GM12878 (cell line): ENCODE data around the gene STKLD1. TPM values are rescaled to one million over a fixed set of nuclear protein-coding genes. Genes with fewer than 3 reads are reported as not detected.

Experiments
- ATAC-seq: fragments of 200-7000 bp; cut with Tn5 transposase; 3 replicates; pipeline ENCODE4 v1.9.1; 2020; ENCODE audit warnings: mild to moderate bottlenecking, moderate library complexity
- BruUV-seq: library from RNA; stranded (reverse); fragments of 400-500 nt; replicated peaks from 2 replicates; lab custom pipeline; 2021; lab: Mats Ljungman, UMichigan
- CTCF ChIA-PET: fragments of 300-600 bp; sonication (Branson Sonifier 250); formaldehyde crosslinking; extraction: SDS; loops from one replicate; lab custom pipeline; 2021; ENCODE audit warnings: inconsistent platforms; lab: Yijun Ruan, JAX
- POLR2A ChIA-PET: fragments of 350-600 bp; formaldehyde crosslinking; extraction: SDS; loops from one replicate; lab custom pipeline; 2021; ENCODE audit warnings: inconsistent platforms; lab: Charles Lee
- RAD21 ChIA-PET: fragments of 300-600 bp; sonication (Branson Sonifier 250); formaldehyde crosslinking; loops from one replicate; lab custom pipeline; 2023; ENCODE audit warnings: antibody characterized with exemption; ENCODE audit not compliant: unreplicated experiment; lab: Charles Lee
- SMC1A ChIA-PET: fragments of 300-600 bp; sonication (Branson Sonifier 250); formaldehyde crosslinking; loops from one replicate; lab custom pipeline; 2023; ENCODE audit not compliant: unreplicated experiment, uncharacterized antibody; lab: Charles Lee
- DNase-seq: peaks from one replicate; pipeline ENCODE4 v3.0.0-alpha.2; 2011; ENCODE audit warnings: low read depth, low spot score
- FAIRE-seq: peaks from 3 replicates; lab custom pipeline; 2011; peaks lifted over from hg19 to GRCh38; lab: Jason Lieb, UNC
- H2AFZ ChIP-seq: 2 replicates; pipeline ENCODE4 v1.6.0; 2011; ENCODE audit warnings: low read depth, low read length, control low read depth; ENCODE audit not compliant: control insufficient read depth
- H3K27ac ChIP-seq: 2 replicates; pipeline ENCODE4 v1.5.1; 2011; ENCODE audit warnings: control low read depth; ENCODE audit not compliant: control insufficient read depth, insufficient read depth
- H3K27me3 ChIP-seq, 2 experiments: replicated peaks in 1 of 2; 2 replicates each; pipeline versions ENCODE4 v1.6.0 to v1.6.1; 2011; ENCODE audit warnings: low read length in 1 of 2; ENCODE audit not compliant: control insufficient read depth in 2 of 2, insufficient read depth in 2 of 2
- H3K36me3 ChIP-seq, 2 experiments: 2 replicates each; pipeline ENCODE4 v1.5.1; 2011; ENCODE audit warnings: low read length in 1 of 2; ENCODE audit not compliant: control insufficient read depth in 2 of 2, insufficient read depth in 2 of 2
- H3K4me1 ChIP-seq: 2 replicates; pipeline ENCODE4 v1.6.1; 2011; ENCODE audit warnings: mild to moderate bottlenecking, low read length, moderate library complexity, mixed read lengths; ENCODE audit not compliant: control insufficient read depth, insufficient read depth
- H3K4me2 ChIP-seq: 2 replicates; pipeline ENCODE4 v1.6.0; 2011; ENCODE audit warnings: control low read depth; ENCODE audit not compliant: control insufficient read depth, insufficient read depth
- H3K4me3 ChIP-seq: fragments of 200-600 bp; sonication (generic); 2 replicates; pipeline ENCODE4 v1.5.1; 2016
- H3K79me2 ChIP-seq: 2 replicates; pipeline ENCODE4 v1.6.0; 2011; ENCODE audit warnings: low read length; ENCODE audit not compliant: control insufficient read depth, insufficient read depth
- H3K9ac ChIP-seq: 2 replicates; pipeline ENCODE4 v1.8.0; 2011; ENCODE audit warnings: low read length, control low read depth, mixed read lengths; ENCODE audit not compliant: control insufficient read depth, insufficient read depth
- H3K9me3 ChIP-seq: replicated peaks from 3 replicates; pipeline ENCODE4 v1.5.1; 2011; ENCODE audit warnings: mild to moderate bottlenecking, low read length; ENCODE audit not compliant: control insufficient read depth, insufficient read depth
- H4K20me1 ChIP-seq: 2 replicates; pipeline ENCODE4 v1.6.0; 2011; ENCODE audit not compliant: control insufficient read depth, insufficient read depth
- ATF2 ChIP-seq: IDR thresholded peaks from 2 replicates; pipeline ENCODE4 v1.6.1; 2012; ENCODE audit warnings: low read length, inconsistent platforms
- CEBPB ChIP-seq, 2 experiments: fragments of 150-350 bp in 1 of 2; IDR thresholded peaks; 2 replicates each; pipeline ENCODE4 v1.6.1; 2012 to 2014; ENCODE audit warnings: low read depth in 2 of 2, low read length in 2 of 2, borderline replicate concordance in 1 of 2, inconsistent platforms in 1 of 2
- HDAC6 ChIP-seq: fragments of 200-600 bp; sonication (generic); IDR thresholded peaks from one replicate; pipeline ENCODE4 v1.8.0; 2017; ENCODE audit warnings: antibody characterized with exemption; ENCODE audit not compliant: unreplicated experiment
- MLLT1 ChIP-seq: fragments of 450-650 bp; IDR thresholded peaks from 2 replicates; pipeline ENCODE4 v1.6.1; 2016; ENCODE audit warnings: mild to moderate bottlenecking
- MTA2 ChIP-seq: fragments of 450-650 bp; IDR thresholded peaks from 2 replicates; pipeline ENCODE4 v1.6.1; 2016; ENCODE audit warnings: low read depth, mild to moderate bottlenecking, moderate library complexity
- PBX3 ChIP-seq: IDR thresholded peaks from 2 replicates; pipeline ENCODE4 v1.6.1; 2011; ENCODE audit warnings: mild to moderate bottlenecking, low read depth, low read length, moderate library complexity; ENCODE audit not compliant: insufficient replicate concordance
- PKNOX1 ChIP-seq: fragments of 450-650 bp; IDR thresholded peaks from 2 replicates; pipeline ENCODE4 v1.6.1; 2016; ENCODE audit warnings: mild to moderate bottlenecking
- SMAD5 ChIP-seq: IDR thresholded peaks from 2 replicates; pipeline ENCODE4 v1.6.1; 2016; ENCODE audit warnings: antibody characterized with exemption, low read depth
- USF2 ChIP-seq: IDR thresholded peaks from 2 replicates; pipeline ENCODE4 v1.6.1; 2011; ENCODE audit warnings: low read depth, low read length, improper control_type of control experiment, borderline replicate concordance
- YBX1 ChIP-seq: fragments of 450-650 bp; IDR thresholded peaks from 2 replicates; pipeline ENCODE4 v1.6.1; 2016; ENCODE audit warnings: antibody characterized with exemption
- ZBED1 ChIP-seq: IDR thresholded peaks from 2 replicates; pipeline ENCODE4 v1.6.1; 2016; ENCODE audit warnings: borderline replicate concordance
- ZNF274 ChIP-seq: IDR thresholded peaks from one replicate; pipeline ENCODE4 v1.8.0; 2011; ENCODE audit not compliant: insufficient read length, insufficient read depth
- ZNF384 ChIP-seq: IDR thresholded peaks from 2 replicates; pipeline ENCODE4 v1.6.1; 2012; ENCODE audit warnings: low read depth, mild to moderate bottlenecking, low read length, improper control_type of control experiment, borderline replicate concordance
- ZNF687 ChIP-seq: fragments of 450-650 bp; IDR thresholded peaks from 2 replicates; pipeline ENCODE4 v1.6.1; 2017; ENCODE audit warnings: mild to moderate bottlenecking, moderate library complexity
- WGBS: methylation state at CpG from one replicate; pipeline ENCODE4 v1.1.6; 2016; ENCODE audit warnings: low lambda C conversion rate; ENCODE audit not compliant: insufficient replicate concordance, insufficient coverage; ENCODE audit errors: missing lambda C conversion rate; 5-methylcytosine and 5-hydroxymethylcytosine counted together
- in situ Hi-C: fragments of 300-500 bp; cut with MboI; formaldehyde crosslinking; loops from 9 replicates; pipeline ENCODE4 v1.14.3; 2018; ENCODE audit warnings: mixed read lengths
- intact Hi-C: fragments of 100-400 bp; cut with micrococcal nuclease; formaldehyde crosslinking; loops from one replicate; pipeline ENCODE4 v1.14.2; 2022; ENCODE audit not compliant: unreplicated experiment
- polyA plus RNA-seq, 11 experiments: library from polyadenylated mRNA; depleted of rRNA in 4 of 11; unstranded in 6 of 11; stranded (reverse) in 5 of 11; fragments of >200 nt; fragmentation: Nextera tagmentation in 4 of 11; fragmentation: Illumina TruSeq in 1 of 11; extraction: Ambion mirVana in 4 of 11; extraction: Trizol in 1 of 11; gene quantifications; 1 replicate in 1 of 11; 2 replicates in 10 of 11; pipeline versions ENCODE4 v1.2.1 to v1.2.3, GENCODE V29; 2011 to 2016; ENCODE audit warnings: inconsistent platforms in 2 of 11, missing spikeins in 2 of 11, low read depth in 1 of 11
- total RNA-seq, 4 experiments: library from RNA; depleted of rRNA in 3 of 4; stranded (reverse); fragments of >200 nt in 3 of 4; fragmentation: Illumina TruSeq in 1 of 4; extraction: Trizol in 1 of 4; gene quantifications; 2 replicates each; pipeline versions ENCODE4 v1.2.1 to v1.2.3, GENCODE V29; 2013 to 2021

The STKLD1 gene
- total and polyA plus RNA-seq, 10 of the 15 experiments (the other 5 are each of a cell fraction or from before 2014, with no cell fraction given): 0.07 to 0.40 (median 0.29) TPM; not detected in 4

- intact Hi-C loops: no loop called here
- H3K36me3 ChIP-seq: no peaks in the 10 kb centered on the region
- H3K27me3 ChIP-seq: no peaks in the 10 kb centered on the region
- H3K27ac ChIP-seq: no peak overlapping the region
- no peaks in the 10 kb centered on the region; the same call in 2 of the 3 replicates for H3K9me3 ChIP-seq
- H3K9ac ChIP-seq: no peak overlapping the region
- H2AFZ ChIP-seq: no peak overlapping the region
- H3K79me2 ChIP-seq: no peaks in the 10 kb centered on the region
- no peaks in the 10 kb centered on the region for H4K20me1 ChIP-seq
- in situ Hi-C loops: no loop called here
- no peaks in the 10 kb centered on the region for H3K4me1 ChIP-seq
- DNase-seq (no peak), FAIRE-seq (no peak), ATAC-seq (no peak)
- no peak overlapping the region for H3K4me3 ChIP-seq
- ChIA-PET CTCF (no interaction called here), SMC1A (no interaction called here), POLR2A (no interaction called here), RAD21 (no interaction called here)
- WGBS: 36% methylated on average over 4 of the region's 4 CpGs
- no peak overlapping the region for H3K4me2 ChIP-seq
- no TSS peak for BruUV-seq
- TF ChIP-seq MLLT1: no peak
- TF ChIP-seq ZNF274: no peak
- TF ChIP-seq CEBPB (IDR thresholded peaks at IDR 0.05; ENCODE audit: borderline replicate concordance in 1 of 2, low read depth in 2 of 2, low read length in 2 of 2): no peak
- TF ChIP-seq SMAD5: no peak
- TF ChIP-seq PKNOX1: no peak
- no peak for TF ChIP-seq ZBED1
- no peak for TF ChIP-seq ZNF384
- no peak for TF ChIP-seq ZNF687
- no peak for TF ChIP-seq PBX3
- no peak for TF ChIP-seq ATF2
- no peak for TF ChIP-seq USF2
- no peak for TF ChIP-seq MTA2
- no peak for TF ChIP-seq HDAC6
- no peak for TF ChIP-seq YBX1
Measured at GRCh38 chr9:133382507-133383141, 6.5 kb downstream of the STKLD1 start.
